ENCODE results near the gene OSBPL9. TPM values are rescaled to one million over a fixed set of nuclear protein-coding genes. Genes with fewer than 3 reads are reported as not detected.

OSBPL9 gene
- total and polyA plus RNA-seq, 9 of the 15 experiments (the other 6 are each of a cell fraction or from before 2014, with no cell fraction given): 43.9 to 217 (median 170) TPM

DNA sequence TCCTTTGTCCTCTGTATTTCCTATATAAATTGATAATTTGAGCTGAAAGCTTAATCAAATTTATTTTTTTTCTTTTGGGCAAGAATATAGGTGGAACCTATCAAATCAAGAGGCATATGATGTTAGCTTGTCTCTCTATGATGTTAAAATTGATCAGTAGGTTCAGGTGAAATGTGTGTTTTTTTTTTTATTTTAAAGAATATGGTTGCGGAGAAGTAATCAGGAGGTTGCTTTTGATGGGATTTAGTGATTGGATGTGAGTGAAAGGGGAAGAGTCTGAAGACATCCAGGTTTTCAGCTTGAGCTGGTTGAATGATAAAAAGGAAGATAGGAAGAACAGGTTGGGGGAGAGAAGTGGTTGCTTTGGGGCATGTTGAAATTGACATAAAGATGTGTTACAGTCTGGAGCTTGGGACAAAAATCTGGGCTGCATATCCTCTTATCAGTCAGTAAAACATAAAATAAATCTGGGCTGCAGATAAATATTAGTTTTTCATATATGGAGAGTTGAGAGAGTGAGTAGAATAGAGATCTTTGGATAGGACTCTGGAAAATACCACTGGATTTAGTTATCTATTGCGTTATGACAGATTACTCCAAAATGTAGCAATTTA, 5.1 kb downstream of the OSBPL9 start (continued):
- TF ChIP-seq, protein P1, sequence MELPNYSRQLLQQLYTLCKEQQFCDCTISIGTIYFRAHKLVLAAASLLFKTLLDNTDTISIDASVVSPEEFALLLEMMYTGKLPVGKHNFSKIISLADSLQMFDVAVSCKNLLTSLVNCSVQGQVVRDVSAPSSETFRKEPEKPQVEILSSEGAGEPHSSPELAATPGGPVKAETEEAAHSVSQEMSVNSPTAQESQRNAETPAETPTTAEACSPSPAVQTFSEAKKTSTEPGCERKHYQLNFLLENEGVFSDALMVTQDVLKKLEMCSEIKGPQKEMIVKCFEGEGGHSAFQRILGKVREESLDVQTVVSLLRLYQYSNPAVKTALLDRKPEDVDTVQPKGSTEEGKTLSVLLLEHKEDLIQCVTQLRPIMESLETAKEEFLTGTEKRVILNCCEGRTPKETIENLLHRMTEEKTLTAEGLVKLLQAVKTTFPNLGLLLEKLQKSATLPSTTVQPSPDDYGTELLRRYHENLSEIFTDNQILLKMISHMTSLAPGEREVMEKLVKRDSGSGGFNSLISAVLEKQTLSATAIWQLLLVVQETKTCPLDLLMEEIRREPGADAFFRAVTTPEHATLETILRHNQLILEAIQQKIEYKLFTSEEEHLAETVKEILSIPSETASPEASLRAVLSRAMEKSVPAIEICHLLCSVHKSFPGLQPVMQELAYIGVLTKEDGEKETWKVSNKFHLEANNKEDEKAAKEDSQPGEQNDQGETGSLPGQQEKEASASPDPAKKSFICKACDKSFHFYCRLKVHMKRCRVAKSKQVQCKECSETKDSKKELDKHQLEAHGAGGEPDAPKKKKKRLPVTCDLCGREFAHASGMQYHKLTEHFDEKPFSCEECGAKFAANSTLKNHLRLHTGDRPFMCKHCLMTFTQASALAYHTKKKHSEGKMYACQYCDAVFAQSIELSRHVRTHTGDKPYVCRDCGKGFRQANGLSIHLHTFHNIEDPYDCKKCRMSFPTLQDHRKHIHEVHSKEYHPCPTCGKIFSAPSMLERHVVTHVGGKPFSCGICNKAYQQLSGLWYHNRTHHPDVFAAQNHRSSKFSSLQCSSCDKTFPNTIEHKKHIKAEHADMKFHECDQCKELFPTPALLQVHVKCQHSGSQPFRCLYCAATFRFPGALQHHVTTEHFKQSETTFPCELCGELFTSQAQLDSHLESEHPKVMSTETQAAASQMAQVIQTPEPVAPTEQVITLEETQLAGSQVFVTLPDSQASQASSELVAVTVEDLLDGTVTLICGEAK (IDR thresholded peaks at IDR 0.05): 0 out of 2 replicates have a peak, but pooled peaks have one; percentile 16
- TF ChIP-seq, protein P1 (CRISPR knock-in tag; IDR thresholded peaks at IDR 0.05): no peak
